Fibroblast of lung (primary cell): ENCODE results near the gene SIT1.
"Not testable (repeated sequence)": the region's sequence is repeated elsewhere in the genome, so short reads cannot be mapped to it uniquely, and the experiment has no call there.

Source experiments
- EZH2 ChIP-seq: IDR thresholded peaks from 2 replicates; pipeline ENCODE4 v1.5.1; 2012; ENCODE audit warnings: low read length, control low read depth, mild to moderate bottlenecking; ENCODE audit errors: missing control alignments
- TF ChIP-seq, protein P1 (sequence below), 2 donors: IDR thresholded peaks in 1 of 2; conservative IDR thresholded peaks in 1 of 2; 1 replicate in 1 of 2; 2 replicates in 1 of 2; pipeline ENCODE4 v1.5.1; 2011 to 2012; ENCODE audit warnings: low read length in 2 of 2, control low read depth in 1 of 2, inconsistent platforms in 1 of 2, low read depth in 1 of 2, mild to moderate bottlenecking in 1 of 2

GRCh38 chr9:35641478-35641877, 9.3 kb downstream of the SIT1 start:
- TF ChIP-seq, protein P1, sequence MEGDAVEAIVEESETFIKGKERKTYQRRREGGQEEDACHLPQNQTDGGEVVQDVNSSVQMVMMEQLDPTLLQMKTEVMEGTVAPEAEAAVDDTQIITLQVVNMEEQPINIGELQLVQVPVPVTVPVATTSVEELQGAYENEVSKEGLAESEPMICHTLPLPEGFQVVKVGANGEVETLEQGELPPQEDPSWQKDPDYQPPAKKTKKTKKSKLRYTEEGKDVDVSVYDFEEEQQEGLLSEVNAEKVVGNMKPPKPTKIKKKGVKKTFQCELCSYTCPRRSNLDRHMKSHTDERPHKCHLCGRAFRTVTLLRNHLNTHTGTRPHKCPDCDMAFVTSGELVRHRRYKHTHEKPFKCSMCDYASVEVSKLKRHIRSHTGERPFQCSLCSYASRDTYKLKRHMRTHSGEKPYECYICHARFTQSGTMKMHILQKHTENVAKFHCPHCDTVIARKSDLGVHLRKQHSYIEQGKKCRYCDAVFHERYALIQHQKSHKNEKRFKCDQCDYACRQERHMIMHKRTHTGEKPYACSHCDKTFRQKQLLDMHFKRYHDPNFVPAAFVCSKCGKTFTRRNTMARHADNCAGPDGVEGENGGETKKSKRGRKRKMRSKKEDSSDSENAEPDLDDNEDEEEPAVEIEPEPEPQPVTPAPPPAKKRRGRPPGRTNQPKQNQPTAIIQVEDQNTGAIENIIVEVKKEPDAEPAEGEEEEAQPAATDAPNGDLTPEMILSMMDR (conservative IDR thresholded peaks at IDR 0.05 in 1 of 2, IDR thresholded peaks at IDR 0.05 in 1 of 2; ENCODE audit: low read depth in 1 of 2, low read length in 2 of 2): not testable (repeated sequence)
- TF ChIP-seq EZH2: not testable (repeated sequence)
